Stimulated activated CD8-positive, alpha-beta memory T cell treated with anti-CD3 and anti-CD28 coated beads, Interleukin-4, amount 100 ng/mL, for 4 hours (primary cell): ENCODE measurements around the gene SLC6A4.
"Not testable (repeated sequence)": the region's sequence is repeated elsewhere in the genome, so short reads cannot be mapped to it uniquely, and the experiment has no call there.

Experiments
- DNase-seq, 2 donors: peaks; one replicate each; pipeline ENCODE4 v3.0.0-alpha.2; 2020; ENCODE audit warnings: low read depth in 2 of 2, low spot score in 1 of 2

The SLC6A4 gene

DNA sequence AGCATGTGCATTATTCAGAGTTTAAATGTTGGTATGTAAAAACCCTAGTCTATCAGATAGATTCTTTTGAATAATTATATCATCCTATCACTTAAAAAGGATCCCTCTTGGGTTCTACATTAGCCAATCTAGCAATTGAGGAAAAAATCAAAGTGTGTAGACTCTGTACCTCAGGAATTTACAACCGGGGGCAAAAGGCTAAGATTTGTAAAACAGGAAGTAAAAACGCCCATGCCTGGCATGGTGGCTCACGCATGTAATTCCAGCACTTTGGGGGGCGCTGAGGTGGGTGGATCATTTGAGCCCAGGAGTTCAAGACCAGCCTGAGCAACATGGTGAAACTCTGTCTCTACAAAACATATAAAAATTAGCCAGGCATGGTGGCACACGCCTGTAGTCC is 58.6 kb downstream of the SLC6A4 start:
- DNase-seq = no peak

- DNase-seq = no peak
Measured at GRCh38 chr17:30174556-30174955, 60.9 kb downstream of the SLC6A4 start.

- DNase-seq = no peak
Measured at GRCh38 chr17:30173649-30174048, 61.8 kb downstream of the SLC6A4 start.

DNA sequence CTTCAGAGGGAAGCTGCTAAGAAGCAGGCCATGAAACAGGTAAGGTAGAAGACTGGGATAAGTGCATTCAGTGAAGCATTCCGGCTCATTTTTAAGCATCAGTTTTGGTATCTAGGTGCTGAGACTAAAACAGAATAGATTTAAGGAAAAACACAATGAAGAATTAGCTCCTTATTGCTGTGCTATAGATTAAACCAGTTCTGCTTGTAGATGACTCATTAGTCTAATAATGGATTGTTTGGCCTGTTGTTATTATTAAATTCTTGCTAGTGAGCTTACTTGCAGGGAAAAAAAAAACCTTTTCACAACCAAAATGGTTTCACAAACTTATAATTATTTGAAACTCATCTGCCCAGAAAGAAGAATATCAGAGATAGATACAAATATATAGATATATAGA is 62.9 kb downstream of the SLC6A4 start:
- no peak for DNase-seq

DNA sequence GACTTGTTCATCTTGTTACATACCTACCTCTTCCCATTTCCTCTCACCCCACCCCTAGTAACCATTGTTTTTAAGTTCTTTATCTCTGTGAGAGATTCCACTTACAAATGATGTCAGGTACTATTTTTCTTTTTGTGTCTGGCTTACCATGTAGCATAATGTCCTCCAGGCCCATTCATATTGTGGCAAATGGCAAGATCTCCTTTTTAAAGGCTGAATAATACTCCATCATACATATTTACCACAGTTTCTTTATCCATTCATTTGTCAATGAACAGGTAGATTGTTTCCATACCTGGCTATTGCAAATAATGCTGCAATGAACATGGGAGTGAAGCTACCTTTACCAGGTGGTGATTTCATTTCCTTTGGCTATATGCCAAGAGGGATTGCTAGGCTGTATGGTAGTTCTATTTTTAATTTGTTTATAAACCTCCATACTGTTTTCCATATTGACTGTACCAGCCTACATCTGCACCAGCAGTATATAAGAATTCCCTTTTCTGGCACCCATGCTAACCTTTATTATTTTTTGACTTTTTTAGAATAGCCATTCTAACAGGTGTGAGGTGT is 65.0 kb downstream of the SLC6A4 start:
- DNase-seq = no peak

DNA sequence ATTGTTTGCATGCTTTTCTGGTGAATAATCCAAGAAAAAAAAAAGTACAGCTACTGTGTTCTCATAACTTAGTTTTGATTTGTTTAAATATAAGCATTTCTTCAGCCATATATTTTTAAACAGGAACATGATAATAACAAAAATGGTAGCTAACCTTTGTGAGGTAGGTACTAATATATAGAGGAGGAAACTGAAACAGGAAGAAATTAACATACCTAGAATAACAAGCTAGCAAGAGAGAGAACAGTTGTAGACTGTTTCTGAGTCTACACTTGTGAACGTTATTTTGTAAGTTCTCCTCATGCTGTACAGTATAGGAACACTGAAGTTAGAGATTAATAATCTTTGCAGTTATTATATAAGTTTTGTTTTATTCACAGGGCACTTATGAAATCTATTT is 69.5 kb downstream of the SLC6A4 start:
- DNase-seq = no peak

DNA sequence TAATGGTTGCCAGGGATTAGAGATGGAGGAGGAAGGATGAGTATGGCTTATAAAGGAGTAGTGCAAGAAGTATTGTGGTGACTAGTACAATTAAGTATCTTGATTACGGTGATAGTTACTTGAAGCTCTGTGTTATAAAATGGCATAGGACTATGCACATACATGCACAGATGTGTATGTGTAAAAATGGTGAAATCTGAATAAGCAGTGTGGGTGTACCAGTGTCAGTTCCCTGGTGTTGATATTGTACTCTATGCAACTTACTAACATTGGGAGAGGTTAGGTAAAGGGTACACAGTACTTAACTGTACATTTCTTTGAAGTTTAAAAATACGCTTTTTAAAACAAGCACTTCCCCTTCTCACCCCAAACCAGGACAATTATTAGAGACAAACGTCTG is 70.3 kb downstream of the SLC6A4 start:
- DNase-seq = no peak

DNA sequence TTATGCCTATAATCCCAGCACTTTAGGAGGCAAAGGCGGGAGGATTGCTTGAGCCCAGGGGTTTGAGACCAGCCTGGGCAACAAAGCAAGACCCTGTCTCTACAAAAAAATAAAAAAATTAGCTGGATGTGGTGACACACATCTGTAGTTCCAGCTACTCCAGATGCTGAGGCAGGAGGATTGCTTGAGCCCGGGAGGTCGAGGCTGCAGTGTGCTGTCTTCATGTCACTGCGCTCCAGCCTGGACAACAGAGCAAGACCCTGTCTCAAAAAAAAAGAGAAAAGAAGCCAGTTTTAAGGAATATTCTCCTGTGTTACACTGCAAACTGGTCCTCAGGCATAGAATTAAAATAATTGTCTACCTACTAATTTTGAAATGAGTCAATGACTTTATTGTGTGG is 71.0 kb downstream of the SLC6A4 start:
- no peak for DNase-seq

- no peak for DNase-seq
Measured at GRCh38 chr17:30161601-30162000, 73.9 kb downstream of the SLC6A4 start.

- no peak for DNase-seq
Measured at GRCh38 chr17:30160419-30161172, 74.9 kb downstream of the SLC6A4 start.

DNA sequence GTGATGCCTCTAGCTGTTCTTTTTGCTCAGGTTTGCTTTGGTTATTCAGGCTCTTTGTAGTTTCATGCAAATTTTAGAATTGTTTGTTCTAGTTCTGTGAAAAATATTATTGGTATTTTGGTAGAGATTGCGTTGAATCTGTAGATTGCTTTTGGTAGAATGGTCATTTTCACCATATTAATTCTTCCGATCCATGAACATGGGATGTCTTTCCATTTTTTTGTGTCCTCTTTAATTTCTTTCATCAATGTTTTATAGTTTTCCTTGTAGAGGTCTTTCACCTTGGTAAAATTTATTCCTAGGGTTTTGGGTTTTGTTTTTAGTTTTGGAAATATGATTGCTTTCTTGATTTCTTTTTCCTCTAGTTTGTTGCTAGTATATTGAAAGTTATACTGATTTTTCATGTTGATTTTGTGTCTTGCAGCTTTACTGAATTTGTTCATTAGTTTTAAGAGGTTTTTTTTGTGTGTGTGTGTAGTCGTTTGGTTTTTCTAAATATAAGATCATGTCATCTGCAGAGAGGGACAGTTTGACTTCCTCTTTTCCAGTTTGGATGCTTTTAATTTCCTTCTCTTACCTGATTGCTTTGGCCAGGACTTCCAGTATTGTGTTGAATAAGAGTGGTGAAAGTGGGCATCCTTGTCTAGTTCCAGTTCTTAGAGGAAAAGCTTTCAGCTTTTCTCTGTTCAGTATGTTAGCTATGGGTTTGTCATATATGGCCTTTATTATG is 76.4 kb downstream of the SLC6A4 start:
- DNase-seq = no peak

DNA sequence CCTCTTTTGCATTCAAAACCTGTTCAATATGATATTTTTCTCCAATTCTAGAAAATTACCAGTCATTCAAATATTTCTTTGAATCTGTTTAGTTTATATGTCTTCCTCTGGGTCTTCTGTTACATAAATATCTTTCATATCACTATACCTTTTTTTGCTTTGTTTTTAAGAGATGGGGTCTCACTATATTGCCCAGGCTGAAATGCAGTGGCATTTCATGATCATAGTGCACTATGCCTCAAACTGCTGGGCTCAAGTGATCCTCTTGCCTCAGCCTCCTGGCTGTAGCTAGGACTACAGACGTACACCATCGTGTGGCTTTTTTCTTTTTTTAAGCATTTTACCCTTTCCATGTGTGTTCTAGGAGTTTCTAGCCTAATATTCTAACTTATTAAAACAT is 80.1 kb downstream of the SLC6A4 start:
- no peak for DNase-seq

- DNase-seq = no peak
Measured at GRCh38 chr17:30153463-30153862, 82.0 kb downstream of the SLC6A4 start.

DNA sequence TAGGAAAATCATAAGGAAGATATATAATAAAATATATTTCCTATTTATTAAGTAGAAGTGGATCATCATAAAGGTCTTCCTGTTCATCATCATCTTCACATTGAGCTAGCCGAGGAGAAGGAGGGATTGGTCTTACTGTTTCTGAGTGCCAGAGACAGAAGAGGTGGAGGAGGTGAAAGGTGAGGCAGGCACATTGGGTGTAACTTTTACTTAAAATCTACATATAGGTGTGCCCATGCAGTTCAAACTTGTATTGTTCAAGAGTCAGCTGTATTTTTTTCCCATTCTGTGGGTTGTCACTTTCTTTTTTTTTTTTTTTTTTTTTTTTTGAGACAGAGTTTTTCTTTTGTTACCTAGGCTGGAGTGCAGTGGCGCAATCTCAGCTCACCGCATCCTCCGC is 84.0 kb downstream of the SLC6A4 start:
- DNase-seq = no peak

- no peak for DNase-seq
Measured at GRCh38 chr17:30148376-30148775, 87.1 kb downstream of the SLC6A4 start.

DNA sequence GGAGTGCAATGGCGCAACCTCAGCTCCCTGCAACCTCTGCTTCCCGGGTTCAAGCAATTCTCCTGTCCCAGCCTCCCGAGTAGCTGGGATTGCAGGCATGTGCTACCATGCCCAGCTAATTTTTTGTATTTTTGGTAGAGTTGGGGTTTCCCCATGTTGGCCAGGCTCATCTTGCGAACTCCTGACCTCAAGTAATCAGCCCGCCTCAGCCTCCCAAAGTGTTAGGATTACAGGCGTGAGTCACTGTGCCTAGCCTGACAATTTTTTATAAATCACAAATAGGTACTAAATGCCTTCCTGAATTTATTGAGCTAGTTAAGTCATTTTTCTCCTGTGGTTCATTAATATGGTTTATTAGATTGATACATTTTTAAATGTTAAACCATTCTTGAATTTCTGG is 87.6 kb downstream of the SLC6A4 start:
- not testable (repeated sequence) for DNase-seq
